ENCODE data around the gene OLFM1.
"Not testable (repeated sequence)": the region's sequence is repeated elsewhere in the genome, so short reads cannot be mapped to it uniquely, and the experiment has no call there.

The OLFM1 gene

GRCh38 chr9:135108831-135109510, 21.5 kb downstream of the OLFM1 start:
- DNase-seq: no peak

- DNase-seq: no peak
These were observed 22.2 kb downstream of the OLFM1 start for GRCh38 chr9:135109650-135110049.

DNA sequence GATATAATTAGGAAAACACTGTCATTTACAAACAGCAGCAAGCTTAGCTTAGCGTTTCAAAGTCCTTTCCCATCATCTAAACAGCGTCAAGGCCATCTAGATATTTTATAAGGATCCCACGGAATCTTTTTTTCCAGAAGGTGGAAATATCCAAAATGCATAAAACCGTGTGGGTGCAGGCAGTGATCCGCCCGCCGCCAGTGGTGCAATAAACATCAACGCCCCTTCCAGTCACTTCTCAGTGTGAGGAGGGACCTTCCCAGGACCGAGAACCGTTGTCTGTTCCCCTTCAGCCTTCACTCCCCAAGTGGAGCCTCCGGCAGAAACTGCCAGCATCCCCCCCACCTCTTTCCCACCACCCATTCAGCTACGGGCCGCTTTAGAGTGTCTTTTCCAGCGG, 22.9 kb downstream of the OLFM1 start:
- DNase-seq: no peak

GRCh38 chr9:135111600-135111999, 24.1 kb downstream of the OLFM1 start:
- not testable (repeated sequence) for DNase-seq

- DNase-seq: no peak
These were observed 28.9 kb downstream of the OLFM1 start for GRCh38 chr9:135116371-135116770.

DNA sequence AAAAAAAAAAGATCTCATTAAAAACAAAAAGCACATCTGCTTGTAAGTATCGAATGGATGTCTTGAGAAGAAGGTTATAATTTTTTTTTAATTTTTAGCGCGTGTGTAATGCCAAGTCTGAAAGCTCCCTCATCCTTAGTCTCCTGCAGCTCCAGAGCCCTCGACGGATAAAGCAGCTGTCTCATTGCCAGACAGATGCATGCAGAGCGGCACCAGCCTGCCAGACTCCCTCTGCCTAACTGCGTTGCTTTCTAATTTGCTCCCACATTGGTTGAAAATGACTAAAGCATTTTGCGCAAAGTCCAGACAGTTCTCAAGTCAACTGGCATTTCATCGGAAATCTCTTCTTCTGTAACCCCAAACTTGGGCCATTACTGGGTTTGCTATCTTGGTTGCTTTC, 29.4 kb downstream of the OLFM1 start:
- no peak for DNase-seq

GRCh38 chr9:135117281-135117680, 29.8 kb downstream of the OLFM1 start:
- DNase-seq: no peak

GRCh38 chr9:135119496-135120064, 32.1 kb downstream of the OLFM1 start:
- DNase-seq: no peak

DNA sequence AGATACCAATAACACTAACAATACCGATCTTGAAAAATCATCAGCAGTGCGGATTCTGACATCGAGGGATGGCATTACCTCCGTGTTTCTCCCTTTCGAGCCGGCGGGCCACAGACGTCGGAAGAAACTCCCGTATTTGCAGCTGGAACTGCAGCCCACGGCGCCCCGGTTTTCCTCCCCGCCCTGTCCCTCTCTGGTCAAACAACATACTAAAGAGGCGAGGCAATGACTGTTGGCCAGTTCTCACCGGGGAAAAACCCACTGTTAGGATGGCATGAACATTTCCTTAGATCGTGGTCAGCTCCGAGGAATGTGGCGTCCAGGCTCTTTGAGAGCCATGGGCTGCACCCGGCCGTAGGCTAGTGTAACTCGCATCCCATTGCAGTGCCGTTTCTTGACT, 32.8 kb downstream of the OLFM1 start:
- no peak for DNase-seq

- no peak for DNase-seq
These were observed 34.8 kb downstream of the OLFM1 start for GRCh38 chr9:135122316-135122715.

- DNase-seq: no peak
These were observed 35.8 kb downstream of the OLFM1 start for GRCh38 chr9:135123126-135123772.

- no peak for DNase-seq
These were observed 36.3 kb downstream of the OLFM1 start for GRCh38 chr9:135123773-135124134.

DNA sequence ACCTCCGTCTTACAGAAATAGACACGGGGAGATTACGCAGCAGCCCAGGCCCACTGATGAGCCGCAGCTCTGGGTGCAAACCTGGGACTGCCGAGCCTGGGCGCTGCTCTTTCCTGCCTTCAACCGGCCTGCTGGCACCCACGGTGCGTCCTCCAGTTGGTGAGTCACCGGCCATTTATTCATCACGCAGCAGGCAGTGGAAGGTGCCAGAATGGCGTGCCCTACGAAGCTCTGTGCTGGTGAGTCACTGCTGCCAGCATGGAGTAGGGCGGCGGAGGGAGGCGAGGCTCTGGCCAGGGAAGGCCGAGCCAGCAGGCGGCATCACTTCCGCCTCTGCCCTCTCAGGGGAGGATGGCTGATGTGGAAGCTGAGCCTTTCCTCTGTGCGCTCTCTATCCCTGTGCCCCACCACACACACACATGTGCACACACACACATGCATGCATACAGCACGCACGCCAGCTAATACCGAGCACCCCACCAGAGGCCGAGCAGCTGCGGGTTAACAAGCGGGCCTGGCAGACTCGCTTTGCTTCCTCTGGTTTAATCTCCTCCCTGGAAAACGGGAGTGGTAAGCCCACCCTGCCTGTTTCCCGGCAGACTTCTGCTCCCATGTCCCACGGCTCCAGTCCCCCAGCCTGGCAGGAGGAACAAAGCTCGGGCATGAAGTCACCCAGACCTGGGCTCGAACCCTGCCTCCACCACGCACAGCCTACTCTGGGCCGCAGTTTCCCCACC, 39.2 kb downstream of the OLFM1 start:
- no peak for DNase-seq

DNA sequence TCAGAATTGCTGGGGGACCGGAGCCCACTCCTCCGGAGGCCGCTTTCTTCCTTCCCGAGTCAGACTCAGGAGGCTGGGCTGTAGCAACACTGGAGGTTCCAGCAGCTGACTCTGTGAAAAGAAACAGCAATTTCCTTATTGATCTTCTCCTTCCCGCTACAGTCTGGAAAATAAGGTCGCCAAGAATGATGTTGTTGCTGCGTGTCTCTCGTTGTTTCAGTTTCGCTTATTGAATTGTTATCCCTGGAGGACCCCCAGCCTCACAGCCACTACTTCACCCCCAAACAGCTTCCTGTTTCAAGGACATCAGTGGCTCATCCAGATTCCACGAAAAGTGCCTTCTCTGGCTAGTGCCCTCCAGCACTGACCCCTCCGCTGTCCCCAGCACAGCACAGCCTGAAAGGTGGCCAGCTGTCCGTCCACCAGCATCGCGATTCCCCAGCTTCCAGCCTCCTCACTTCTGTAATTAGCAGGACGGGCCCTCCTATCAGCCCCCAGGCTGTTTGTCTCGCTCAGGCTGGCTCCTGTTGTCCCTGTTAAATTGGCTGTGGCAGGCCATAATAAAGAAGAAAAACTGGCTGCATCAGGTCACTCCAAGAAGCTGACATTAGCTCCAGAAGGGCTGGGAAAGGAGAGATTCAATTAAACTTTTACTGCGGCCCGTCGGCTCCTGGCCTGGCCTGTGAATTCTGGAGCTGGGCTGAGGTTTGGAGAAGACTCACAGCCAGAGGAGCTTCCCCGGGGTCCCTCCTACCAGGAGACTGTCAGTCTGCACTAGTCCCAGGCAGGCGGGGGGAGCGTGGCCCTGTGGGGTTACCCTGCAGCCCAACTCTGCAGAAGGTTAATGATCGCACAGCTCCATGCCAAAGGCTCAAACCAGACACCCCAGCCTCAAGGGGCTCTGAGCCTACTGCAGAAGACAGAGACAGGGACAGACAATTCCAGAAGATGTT, 40.5 kb downstream of the OLFM1 start:
- no peak for DNase-seq

GRCh38 chr9:135129137-135129695, 41.7 kb downstream of the OLFM1 start:
- no peak for DNase-seq

DNA sequence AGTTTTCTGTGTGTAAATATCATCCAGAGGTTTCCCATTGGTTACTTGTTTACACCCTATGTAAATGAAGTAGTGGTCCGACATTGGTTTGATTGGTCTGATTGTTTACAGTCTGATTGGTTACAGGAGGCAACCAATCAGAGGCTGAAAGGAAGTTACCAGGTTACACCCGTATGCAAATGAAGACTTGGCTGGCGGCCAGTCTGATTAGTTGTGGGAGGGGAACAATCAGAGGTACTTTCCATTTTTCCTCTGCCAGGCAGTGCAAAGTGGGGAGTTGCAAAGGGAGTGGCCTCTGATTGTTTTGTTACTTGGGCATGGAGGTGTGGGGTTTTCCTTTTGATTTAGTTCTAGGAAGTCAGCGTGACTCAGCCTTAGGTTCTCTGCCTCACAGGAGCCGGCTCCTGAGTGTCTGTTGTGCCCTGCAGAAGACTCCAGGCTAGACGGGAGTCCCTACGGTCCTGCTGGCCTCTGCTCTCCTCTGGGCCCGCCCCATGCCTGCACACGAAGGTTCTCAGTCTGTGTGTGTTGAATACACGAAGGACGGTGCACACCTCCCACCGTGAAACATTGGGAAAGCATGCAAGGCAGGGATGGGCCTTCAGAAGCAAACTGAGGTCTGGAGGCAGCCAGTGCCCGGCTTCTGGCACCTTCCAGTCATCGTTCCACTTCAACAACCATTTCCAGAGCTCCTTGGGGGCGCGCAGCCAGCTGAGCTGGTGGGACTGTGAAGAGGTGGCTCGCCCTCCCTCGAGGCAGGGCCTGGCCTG, 42.9 kb downstream of the OLFM1 start:
- DNase-seq: peak; percentile 68

DNA sequence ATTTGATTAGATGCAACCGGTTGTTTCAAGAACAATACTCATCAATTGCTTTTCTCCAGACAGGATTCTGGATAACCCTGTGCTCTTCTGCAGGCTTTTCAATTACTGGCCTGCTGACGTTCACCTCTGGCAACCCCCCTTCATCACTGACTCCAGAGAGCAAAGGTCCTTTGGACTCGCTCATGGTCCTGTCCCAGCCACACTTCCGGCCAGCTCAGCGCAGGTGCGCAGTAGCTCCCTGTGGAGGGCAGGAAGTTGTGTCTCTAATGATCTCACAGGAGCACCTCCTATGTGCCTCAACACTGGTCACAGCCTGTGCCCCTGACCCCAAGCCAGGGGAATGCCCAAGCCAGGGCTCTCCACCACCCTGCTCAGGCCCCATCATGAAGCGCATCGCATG, 44.0 kb downstream of the OLFM1 start:
- no peak for DNase-seq

- no peak for DNase-seq
These were observed 44.5 kb downstream of the OLFM1 start for GRCh38 chr9:135132008-135132407.

DNA sequence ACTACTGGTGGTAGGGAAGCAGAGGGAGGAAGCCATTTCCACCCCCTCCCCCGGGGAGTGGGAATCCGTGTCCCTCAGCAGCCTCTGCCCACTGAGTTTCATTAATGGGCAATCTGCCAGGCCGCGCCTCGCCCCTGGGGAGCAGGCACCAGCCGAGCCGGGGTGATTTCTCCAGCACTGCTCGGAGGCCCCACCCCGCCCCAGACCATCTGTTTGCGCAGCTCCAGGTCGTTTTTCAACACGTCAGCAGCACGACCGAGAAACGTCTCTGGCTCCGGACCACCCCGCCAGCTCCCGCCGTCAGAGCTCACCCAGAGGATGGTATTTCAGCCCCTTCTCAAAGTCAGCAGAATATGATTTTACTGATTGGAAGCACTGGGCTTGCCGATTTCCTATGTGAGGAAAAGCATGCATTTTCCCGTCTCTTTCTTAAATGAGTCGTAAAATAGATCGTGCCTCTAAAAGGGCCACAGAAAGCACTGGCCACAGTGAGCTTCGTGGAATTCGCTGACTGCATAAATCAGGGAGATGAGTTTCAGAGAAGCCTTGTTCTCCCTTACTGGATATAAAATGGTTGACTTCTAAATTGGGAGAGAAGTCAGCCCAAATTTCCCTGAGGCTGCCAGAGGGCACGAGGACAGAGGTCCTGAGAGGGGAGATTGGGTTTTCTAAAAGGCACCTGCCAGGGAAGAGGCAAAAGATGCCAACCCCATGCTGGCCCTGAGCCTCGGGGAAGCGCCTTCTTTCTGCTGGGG, 47.0 kb downstream of the OLFM1 start:
- no peak for DNase-seq

GRCh38 chr9:135135171-135135928, 47.9 kb downstream of the OLFM1 start:
- no peak for DNase-seq
